Activated gamma-delta T cell treated with anti-CD3 and anti-CD28 coated beads, Interleukin-2, amount 50 U/mL, for 16 hours (primary cell): ENCODE data around the gene ROR1.

Source experiments
- DNase-seq: peaks from one replicate; pipeline ENCODE4 v3.0.0-alpha.2; 2020; ENCODE audit warnings: low read depth

ROR1 gene

DNA sequence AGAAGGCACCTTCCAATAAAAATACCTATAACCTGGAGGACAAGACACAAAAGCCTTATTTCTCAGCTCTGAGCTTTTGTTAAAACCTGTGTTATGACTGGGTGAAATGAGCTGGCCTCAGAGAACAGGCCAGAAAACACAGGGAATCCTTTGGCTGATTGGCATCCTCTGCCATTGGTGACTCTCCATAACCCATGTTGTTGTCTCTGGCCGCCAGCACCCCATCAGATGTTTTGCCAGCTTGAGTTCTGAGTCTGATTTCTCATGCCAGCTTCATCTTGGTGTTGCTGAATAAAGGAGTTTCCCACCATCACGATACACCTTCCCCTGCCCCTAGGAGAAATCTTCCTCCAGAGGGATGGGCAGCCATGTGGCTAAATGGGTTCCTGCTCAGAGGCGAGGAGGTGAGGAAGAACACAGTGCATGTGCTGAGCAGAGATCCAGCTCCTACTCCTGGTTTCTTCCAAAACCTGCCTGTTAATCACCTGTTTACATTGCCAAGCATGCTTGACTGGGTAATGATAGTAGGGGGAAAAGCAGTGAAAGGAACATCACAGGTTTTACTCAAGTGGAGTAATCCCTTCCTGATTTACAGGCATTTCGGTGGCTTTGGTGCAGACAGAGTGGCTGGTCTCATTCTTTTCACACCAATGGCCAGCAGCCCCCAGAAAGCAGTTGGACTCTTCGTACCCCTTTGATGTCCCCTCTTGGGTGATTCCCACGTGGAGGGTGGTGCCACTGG is 109.8 kb downstream of the ROR1 start:
- no peak for DNase-seq

DNA sequence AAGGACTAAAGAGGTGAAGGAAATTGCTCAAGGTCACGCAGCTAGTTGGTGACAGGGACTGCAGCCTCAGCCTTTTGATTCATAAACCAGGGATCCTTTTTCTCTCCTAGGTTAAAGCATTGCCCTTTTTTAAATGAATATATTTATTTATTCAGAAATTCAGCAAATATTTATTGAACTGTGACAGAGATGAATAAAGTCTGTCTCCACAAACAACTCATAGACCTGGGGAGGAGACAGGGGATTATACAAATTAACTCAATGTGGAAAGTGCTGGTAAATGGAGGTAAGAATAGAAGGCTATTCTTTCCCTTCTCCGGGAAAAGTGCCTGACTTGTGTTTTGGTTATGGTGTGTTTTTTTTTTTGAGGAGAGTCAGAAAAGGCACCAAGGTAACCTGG is 110.7 kb downstream of the ROR1 start:
- DNase-seq: no peak

GRCh38 chr1:63885899-63886298 is 112.1 kb downstream of the ROR1 start:
- DNase-seq: no peak

DNA sequence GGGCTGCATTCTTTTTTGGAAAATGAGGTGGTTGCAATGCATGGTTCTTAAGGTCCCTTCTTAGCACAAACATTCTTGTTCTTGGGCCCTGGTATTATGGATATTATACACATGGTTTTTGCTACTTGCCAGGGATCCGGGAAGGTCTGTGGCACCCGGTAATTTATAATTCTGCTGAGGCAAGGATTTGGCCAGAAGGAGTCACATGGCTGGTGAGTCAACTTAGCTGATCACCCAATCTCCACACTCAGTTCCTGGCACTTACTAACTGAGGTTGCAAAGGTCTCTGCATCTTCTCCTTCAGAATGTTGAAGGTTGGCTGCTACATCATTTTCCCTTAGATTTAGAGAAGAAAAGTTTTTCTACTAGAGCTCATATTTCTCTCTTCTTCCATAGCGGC is 112.5 kb downstream of the ROR1 start:
- DNase-seq: no peak

DNA sequence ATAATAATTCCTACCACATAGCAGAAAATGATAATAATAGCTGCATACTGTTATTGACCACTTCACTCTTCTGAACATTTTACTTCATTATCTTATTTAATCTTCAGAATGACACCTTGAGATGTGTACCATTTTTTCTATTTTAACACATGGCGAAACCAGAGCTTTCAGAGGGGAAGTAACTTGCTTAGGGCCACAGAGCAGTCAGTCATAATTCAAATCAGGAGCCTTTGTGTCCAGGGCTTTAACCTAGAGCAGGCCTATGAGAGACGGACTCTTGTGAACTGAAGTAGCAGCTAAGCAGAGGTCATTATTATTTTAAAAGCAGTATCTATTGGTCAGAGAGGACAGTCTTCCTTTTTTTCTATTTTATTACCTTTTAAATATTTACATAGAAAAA is 114.0 kb downstream of the ROR1 start:
- no peak for DNase-seq

- no peak for DNase-seq
Measured at GRCh38 chr1:63888984-63889383, 115.2 kb downstream of the ROR1 start.

GRCh38 chr1:63890468-63890867 is 116.7 kb downstream of the ROR1 start:
- no peak for DNase-seq

DNA sequence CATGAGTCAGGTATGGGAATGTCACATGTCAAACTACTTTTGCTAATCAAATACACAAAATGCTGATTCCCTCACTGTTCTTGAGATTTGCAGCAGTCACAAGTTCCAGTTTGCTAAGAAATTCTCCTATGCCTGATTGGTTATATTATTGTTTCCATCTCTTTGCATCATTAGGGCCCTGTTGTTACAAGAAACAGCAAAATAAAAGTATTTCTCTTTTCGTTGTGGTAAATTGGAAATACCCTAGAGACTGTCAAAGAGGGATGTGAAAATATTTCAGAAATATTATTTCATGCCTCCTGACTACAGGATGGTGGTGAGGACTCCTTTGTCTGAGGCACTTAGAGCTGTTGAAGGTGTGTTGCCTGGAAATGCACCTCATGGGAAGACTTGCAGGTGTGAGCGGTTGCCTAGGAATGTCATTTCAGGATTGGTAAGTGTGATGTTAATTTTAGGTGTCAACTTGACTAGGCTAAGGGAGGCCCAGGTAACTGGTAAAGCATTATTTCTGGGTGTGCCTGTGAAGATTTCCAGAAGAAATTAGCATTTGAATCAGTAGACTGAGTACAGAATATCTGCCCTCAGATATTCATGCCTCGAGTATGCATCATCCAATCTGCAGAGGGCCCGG is 117.4 kb downstream of the ROR1 start:
- DNase-seq: no peak

- DNase-seq: no peak
Measured at GRCh38 chr1:63892632-63893395, 119.0 kb downstream of the ROR1 start.

DNA sequence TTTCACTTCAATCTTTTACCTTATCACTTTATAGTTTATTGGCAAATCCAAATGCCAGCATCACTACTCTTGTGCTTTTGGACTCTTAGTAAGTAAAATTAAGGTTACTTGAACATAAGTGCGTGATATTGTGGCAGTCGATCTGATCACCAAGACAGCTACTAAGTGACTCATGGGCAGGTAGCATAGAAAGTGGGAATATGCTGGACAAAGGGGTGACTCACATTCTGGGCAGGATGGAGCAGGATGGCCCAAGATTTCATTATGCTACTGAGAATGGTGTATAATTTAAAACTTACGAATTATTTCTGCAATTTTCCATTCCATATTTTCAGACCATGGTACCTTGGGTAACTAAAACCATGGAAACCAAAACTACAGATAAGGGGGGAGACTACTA is 120.2 kb downstream of the ROR1 start:
- DNase-seq: no peak

DNA sequence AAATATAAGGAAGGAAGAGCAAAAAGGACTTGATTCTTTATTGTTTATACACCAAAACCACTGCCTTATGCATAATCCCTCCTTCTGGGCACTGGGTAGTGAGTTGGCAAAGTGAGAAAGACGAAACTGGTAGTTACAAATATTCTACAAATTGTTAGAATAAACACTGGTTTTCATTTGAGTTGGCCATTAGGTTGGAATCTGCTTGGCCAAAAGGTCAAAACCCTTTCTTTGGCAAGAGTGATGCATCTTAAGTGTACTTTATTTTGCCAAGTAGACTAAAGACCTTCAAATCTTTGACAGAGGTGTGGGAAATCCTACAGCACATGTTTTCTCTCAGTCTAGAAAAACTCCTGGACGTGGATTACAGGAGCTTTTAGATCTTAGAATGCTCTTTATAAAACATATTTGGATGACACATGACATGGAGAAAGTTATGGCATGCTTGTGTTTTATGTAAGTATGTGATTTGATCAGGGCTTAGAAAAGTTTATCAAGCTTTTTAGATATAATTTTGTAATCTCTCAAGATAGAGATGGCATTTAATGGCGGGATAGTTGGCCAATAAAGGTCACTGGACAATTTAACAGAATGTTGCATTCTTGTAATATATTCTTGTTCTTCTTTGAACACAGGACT is 120.9 kb downstream of the ROR1 start:
- DNase-seq: no peak

GRCh38 chr1:63896755-63897154 is 122.9 kb downstream of the ROR1 start:
- DNase-seq: no peak

DNA sequence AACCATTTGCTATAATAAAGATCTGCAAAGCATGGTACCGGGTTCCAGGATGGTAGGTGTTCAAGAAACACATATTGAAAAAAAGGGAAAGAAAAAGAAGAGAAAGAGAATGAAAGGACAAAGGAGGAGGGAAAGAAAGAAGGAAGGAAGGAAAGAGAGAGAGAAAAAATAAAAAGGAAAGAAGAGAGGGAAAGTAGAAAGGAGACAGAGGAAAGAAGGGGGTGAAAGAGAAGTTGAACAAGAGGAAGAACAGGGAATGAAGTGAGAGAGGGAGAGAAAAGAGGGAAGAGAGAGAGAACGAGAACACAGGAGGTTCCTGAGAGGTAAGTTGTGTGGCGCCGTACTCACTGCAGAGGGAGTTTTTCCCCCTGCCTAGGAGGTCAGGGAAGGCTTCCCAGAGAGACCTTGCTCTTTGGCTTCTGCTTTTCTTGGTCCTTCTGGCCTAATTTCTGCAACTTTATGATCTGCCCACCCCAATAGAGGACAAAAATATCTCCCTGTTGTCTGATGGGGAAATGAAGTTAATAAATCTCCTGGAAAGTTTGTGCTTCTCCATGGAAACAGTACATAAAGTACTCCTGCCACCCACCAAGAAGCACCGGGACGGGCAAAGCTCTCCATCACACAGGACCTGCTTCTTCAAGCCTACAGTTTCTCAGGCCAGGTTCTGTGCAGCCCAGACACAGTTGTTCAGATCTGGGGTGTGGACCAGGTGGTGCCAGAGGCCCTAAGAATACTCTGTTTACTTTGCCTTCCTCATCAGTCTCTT is 124.8 kb downstream of the ROR1 start:
- no peak for DNase-seq

GRCh38 chr1:63901094-63901493 is 127.3 kb downstream of the ROR1 start:
- DNase-seq: no peak

DNA sequence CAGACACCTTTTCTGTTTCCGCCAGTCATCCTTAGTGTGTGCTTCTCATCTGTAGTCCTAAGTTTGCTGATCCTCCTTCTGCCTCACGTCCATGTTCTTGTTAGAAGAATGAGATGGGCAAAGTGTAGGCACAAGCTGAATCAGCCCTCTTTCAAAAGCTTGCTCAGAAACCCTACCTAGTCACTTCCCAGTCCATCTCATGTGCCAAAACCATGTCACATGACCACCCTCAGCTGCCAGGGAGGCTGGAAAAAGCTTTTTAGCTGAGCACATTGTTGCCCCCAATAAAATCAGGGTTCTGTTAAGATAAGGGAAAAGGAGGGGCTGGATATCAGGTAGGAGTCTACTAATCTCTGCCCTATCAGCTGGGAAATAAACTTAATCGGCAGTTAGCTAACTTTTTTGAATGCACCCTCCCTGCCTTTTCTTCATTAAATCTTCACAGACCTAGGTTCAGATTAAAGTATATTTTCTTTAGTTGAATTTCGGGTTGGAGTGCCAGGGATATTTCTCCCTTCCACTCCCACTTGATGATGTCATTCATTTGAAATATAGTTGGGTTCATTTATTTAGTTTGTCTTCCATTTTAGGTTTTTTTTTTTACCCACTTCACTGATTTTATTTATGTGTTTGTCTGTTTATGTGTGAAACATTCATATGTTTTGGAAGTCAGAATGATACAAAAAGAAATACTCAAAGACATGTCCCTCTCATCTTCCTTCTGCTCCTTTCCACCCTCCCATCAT is 129.2 kb downstream of the ROR1 start:
- no peak for DNase-seq

DNA sequence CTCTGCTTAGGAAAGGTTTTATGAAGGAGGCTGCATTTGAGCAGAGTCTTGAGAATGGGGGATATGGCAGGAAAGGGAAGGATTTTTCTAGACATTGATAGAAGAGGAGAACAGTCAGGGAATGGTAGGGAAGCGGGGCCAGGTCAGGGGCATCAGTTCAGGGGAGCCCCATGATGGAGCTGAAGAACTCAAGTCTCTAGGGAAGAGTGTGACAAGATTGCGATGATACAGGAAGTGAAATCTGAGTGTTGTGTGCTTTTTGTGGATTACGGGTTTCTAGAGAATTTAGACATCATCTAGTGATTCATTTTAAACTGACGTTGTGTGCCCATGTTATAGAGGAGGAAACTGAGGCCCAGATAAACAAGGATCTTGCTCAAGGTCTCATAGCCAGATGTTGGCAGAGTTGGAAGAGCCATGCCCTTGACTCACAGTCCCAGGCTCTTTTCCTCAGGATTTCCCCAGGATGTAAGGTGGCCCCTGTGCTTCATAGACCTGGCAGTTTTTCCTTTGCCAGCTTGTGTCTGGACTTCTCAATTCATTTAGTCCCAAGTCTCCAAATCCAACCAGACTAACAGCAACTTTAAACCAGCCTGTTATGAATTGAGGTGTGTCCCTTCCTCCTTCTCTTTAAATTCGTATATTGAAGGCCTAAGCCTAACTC is 130.3 kb downstream of the ROR1 start:
- no peak for DNase-seq

- no peak for DNase-seq
Measured at GRCh38 chr1:63904826-63905225, 131.0 kb downstream of the ROR1 start.

DNA sequence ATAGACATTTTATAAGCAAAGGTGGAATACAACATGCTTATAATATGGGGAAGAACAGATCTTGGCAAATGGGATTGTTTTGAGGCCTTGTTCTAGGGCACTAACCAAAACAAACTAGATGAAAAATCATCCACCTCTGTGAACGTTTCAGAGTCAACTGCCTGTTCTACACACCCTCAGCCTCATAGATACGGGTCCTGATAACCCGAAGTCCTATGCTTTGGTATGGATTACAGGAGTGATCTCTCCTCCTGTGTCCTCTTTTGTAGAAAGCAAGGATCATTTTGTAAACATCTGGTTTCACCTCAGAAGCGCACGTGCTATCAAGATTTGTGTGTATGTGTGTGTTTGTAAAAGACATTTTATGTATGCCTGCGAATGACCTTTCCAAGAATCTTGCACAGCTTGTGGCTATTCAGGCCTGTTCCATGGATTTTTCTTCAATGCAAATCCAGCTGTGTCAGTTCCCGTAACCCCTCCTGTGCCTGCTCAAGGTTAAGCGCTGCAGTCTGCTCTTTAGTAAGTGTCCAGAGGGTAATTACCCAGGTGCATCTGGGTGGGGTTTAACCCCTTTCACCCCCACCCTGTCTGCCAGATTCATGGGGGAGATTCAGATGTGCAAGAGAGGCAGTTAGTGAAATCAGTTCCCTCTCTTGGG is 132.4 kb downstream of the ROR1 start:
- no peak for DNase-seq

DNA sequence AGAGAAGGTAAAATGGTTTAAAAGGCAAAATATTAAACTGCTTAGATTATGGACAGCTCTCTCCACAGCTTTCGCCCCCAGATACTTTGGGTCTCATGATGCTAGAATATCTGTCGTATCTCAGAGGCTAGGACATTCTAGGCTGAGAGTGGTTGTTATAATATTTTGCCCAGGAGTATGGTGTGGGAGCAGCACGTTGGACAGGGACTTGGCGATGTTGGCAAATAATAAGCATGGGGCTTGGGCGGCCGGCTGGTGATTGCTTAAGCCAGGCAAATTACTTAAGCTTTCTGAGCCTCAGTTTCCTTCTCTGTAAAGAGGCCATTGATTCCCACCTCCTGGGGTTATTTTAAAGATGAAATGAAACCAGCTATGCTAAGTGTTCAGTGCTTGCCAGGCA is 133.2 kb downstream of the ROR1 start:
- DNase-seq: no peak

DNA sequence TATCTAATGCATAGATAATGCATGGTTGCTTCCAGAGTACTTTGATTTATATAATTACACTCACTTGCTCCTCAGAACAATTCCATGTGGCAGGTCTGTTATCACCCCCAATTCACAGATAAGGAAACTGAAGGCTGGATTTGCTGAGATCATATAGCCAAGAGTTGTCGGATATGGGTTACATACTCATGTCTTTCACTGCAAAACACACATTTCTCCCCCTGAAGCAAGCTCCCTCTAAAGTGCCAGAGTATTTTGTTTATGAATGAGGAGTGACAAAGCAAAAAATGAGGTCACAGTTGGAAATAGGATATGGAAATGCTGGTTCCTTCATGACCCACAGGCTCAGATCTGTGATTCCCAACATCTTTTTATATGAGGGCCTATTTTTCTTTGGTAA is 134.2 kb downstream of the ROR1 start:
- no peak for DNase-seq
